HCT116 (cell line): ENCODE results near the gene TMEM61. TPM values are rescaled to one million over a fixed set of nuclear protein-coding genes. Genes with fewer than 3 reads are reported as not detected.
"Not testable (repeated sequence)": the region's sequence is repeated elsewhere in the genome, so short reads cannot be mapped to it uniquely, and the experiment has no call there.

ENCODE experiments used
- ATAC-seq: fragments of 200-7000 bp; cut with Tn5 transposase; 2 replicates; pipeline ENCODE4 v1.9.1; 2020; ENCODE audit warnings: mild to moderate bottlenecking, moderate library complexity
- BruUV-seq: library from RNA; stranded (reverse); fragments of 400-500 nt; replicated peaks from 2 replicates; lab custom pipeline; 2021; lab: Mats Ljungman, UMichigan
- CTCF ChIA-PET: fragments of 300-600 bp; sonication (Branson Sonifier 250); formaldehyde crosslinking; loops from one replicate; lab custom pipeline; 2021; ENCODE audit warnings: antibody characterized with exemption; lab: Charles Lee
- POLR2A ChIA-PET: fragments of 300-600, 350-600 bp; sonication (Branson Sonifier 250); formaldehyde crosslinking; loops from one replicate; lab custom pipeline; 2021; ENCODE audit warnings: antibody characterized with exemption; lab: Charles Lee
- RAD21 ChIA-PET, 2 experiments: fragments of 300-600 bp; sonication (Branson Sonifier 250); formaldehyde crosslinking; loops; one replicate each; lab custom pipeline; 2023; ENCODE audit warnings: low total read pairs in 2 of 2; ENCODE audit not compliant: uncharacterized antibody in 2 of 2, unreplicated experiment in 2 of 2, low non-redundant PET in 1 of 2; lab: Charles Lee
- DNase-seq: peaks from one replicate; pipeline ENCODE4 v3.0.0-alpha.2; 2010; ENCODE audit warnings: low read depth, low spot score
- H2AFZ ChIP-seq: fragments of 200-600 bp; shearing (Covaris generic), sonication (generic); 2 replicates; pipeline ENCODE4 v1.6.1; 2017; ENCODE audit warnings: low read depth, mixed run types, mixed read lengths, antibody characterized with exemption, low read length; ENCODE audit not compliant: poor library complexity, severe bottlenecking
- H3K27ac ChIP-seq: 2 replicates; pipeline ENCODE4 v1.5.1; 2012; ENCODE audit warnings: low read depth, low read length
- H3K27me3 ChIP-seq: fragments of 200-600 bp; sonication (generic); 2 replicates; pipeline ENCODE4 v1.6.1; 2016; ENCODE audit warnings: mixed run types, low read length, mixed read lengths; ENCODE audit not compliant: insufficient read depth
- H3K36me3 ChIP-seq, 2 experiments: fragments of 200-500 bp in 1 of 2; fragments of 200-600 bp in 1 of 2; sonication (Bioruptor generic) in 1 of 2; sonication (generic) in 1 of 2; 2 replicates each; pipeline versions ENCODE4 v1.5.1 to v1.6.1; 2014 to 2016; ENCODE audit warnings: low read length in 2 of 2, inconsistent platforms in 1 of 2, mixed read lengths in 1 of 2, mixed run types in 1 of 2; ENCODE audit not compliant: insufficient read depth in 2 of 2, control insufficient read depth in 1 of 2
- H3K4me1 ChIP-seq, 2 experiments: fragments of 200-600 bp in 1 of 2; sonication (generic) in 1 of 2; 2 replicates each; pipeline versions ENCODE4 v1.5.1 to v1.6.1; 2012 to 2017; ENCODE audit warnings: low read length in 2 of 2, inconsistent platforms in 1 of 2, mild to moderate bottlenecking in 1 of 2, mixed read lengths in 1 of 2, mixed run types in 1 of 2, moderate library complexity in 1 of 2; ENCODE audit not compliant: insufficient read depth in 2 of 2, control insufficient read depth in 1 of 2
- H3K4me2 ChIP-seq: fragments of 200-600 bp; sonication (generic); 2 replicates; pipeline ENCODE4 v1.6.1; 2017; ENCODE audit warnings: mixed run types, low read length, mixed read lengths
- H3K4me3 ChIP-seq, 2 experiments: fragments of 200-600 bp in 1 of 2; sonication (generic) in 1 of 2; replicated peaks in 1 of 2; 2 replicates each; pipeline ENCODE4 v1.5.1; 2011 to 2016; ENCODE audit warnings: low read length in 2 of 2, control low read depth in 1 of 2, low read depth in 1 of 2, mild to moderate bottlenecking in 1 of 2, mixed read lengths in 1 of 2, mixed run types in 1 of 2
- H3K79me2 ChIP-seq: fragments of 200-600 bp; sonication (generic); 2 replicates; pipeline ENCODE4 v1.6.1; 2017; ENCODE audit warnings: mild to moderate bottlenecking, mixed run types, low read length, moderate library complexity, mixed read lengths; ENCODE audit not compliant: insufficient read depth
- H3K9ac ChIP-seq: fragments of 200-600 bp; sonication (generic); 2 replicates; pipeline ENCODE4 v1.6.1; 2016; ENCODE audit warnings: low read length, mixed read lengths
- H3K9me2 ChIP-seq: fragments of 200-600 bp; sonication (generic), shearing (Covaris generic); 2 replicates; pipeline ENCODE4 v1.6.1; 2017; ENCODE audit warnings: mixed run types, mild to moderate bottlenecking, moderate library complexity; ENCODE audit not compliant: insufficient read depth
- H3K9me3 ChIP-seq, 2 experiments: fragments of 200-500 bp in 1 of 2; fragments of 200-600 bp in 1 of 2; sonication (Bioruptor generic) in 1 of 2; sonication (generic) in 1 of 2; 2 replicates each; pipeline ENCODE4 v1.6.1; 2014 to 2017; ENCODE audit warnings: low read length in 2 of 2, mixed read lengths in 2 of 2, inconsistent platforms in 1 of 2, low read depth in 1 of 2, mild to moderate bottlenecking in 1 of 2, mixed run types in 1 of 2, moderate library complexity in 1 of 2; ENCODE audit not compliant: control insufficient read depth in 1 of 2, insufficient read depth in 1 of 2
- H4K20me1 ChIP-seq: fragments of 200-600 bp; sonication (generic), shearing (Covaris generic); 2 replicates; pipeline ENCODE4 v1.6.1; 2017; ENCODE audit warnings: mixed run types, mild to moderate bottlenecking, moderate library complexity; ENCODE audit not compliant: insufficient read depth
- SIN3A ChIP-seq: IDR thresholded peaks from 2 replicates; pipeline ENCODE4 v1.6.1; 2012; ENCODE audit warnings: low read depth
- intact Hi-C: fragments of 100-400 bp; cut with micrococcal nuclease; formaldehyde crosslinking; loops from 2 replicates; pipeline ENCODE4 v1.10.0; 2022
- total RNA-seq: library from RNA; stranded (reverse); gene quantifications from one replicate; pipeline ENCODE4 v1.2.1, GENCODE V29; 2021; ENCODE audit not compliant: unreplicated experiment
- TF ChIP-seq, protein P1 (sequence below): IDR thresholded peaks from 2 replicates; pipeline ENCODE4 v1.6.1; 2012; ENCODE audit warnings: low read depth

TMEM61 gene
- total RNA-seq, 1 experiment from 2014 or later = 4.4 TPM

DNA sequence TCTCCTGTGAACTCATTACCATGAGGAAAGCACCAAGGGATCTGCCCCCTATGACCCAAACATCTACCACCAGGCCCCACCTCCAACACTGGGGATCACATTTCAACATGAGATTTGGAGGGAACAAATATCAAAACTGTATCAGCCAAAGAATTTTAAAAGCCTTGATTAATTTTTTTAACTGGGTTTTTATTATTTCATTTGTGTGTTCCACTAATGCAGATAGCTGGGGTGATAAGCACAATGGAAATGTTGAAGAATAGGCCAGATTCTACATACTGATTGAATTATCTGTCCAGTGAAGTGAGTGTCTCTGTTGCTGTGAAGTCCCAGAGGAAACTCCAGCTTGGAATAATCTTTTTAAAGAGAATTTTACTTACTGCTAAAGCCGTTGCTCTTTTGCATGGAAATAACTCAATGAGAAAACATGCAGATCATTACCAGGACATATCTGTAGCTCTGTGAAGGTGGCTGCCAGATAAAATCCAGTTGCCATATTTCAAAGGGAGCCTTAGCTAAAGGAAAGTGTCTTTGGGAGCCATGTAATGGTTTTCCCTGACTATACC is 49.1 kb upstream of the TMEM61 start:
- Histone ChIP-seq H4K20me1 (no peaks in the 10 kb centered on the region), H3K9ac (no peak overlapping the region), H3K79me2 (no peaks in the 10 kb centered on the region)
- TF ChIP-seq, protein P1, sequence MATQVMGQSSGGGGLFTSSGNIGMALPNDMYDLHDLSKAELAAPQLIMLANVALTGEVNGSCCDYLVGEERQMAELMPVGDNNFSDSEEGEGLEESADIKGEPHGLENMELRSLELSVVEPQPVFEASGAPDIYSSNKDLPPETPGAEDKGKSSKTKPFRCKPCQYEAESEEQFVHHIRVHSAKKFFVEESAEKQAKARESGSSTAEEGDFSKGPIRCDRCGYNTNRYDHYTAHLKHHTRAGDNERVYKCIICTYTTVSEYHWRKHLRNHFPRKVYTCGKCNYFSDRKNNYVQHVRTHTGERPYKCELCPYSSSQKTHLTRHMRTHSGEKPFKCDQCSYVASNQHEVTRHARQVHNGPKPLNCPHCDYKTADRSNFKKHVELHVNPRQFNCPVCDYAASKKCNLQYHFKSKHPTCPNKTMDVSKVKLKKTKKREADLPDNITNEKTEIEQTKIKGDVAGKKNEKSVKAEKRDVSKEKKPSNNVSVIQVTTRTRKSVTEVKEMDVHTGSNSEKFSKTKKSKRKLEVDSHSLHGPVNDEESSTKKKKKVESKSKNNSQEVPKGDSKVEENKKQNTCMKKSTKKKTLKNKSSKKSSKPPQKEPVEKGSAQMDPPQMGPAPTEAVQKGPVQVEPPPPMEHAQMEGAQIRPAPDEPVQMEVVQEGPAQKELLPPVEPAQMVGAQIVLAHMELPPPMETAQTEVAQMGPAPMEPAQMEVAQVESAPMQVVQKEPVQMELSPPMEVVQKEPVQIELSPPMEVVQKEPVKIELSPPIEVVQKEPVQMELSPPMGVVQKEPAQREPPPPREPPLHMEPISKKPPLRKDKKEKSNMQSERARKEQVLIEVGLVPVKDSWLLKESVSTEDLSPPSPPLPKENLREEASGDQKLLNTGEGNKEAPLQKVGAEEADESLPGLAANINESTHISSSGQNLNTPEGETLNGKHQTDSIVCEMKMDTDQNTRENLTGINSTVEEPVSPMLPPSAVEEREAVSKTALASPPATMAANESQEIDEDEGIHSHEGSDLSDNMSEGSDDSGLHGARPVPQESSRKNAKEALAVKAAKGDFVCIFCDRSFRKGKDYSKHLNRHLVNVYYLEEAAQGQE = no peak
- TF ChIP-seq SIN3A = no peak
- TF ChIP-seq, all 23 proteins: peak for 0
- RAD21 ChIA-PET = no interaction called here
- Histone ChIP-seq H3K27me3 (no peaks in the 10 kb centered on the region), H3K27ac (no peak overlapping the region), H3K4me3 (no peak overlapping the region), H3K9me3 (no peaks in the 10 kb centered on the region), H3K9me2 (no peaks in the 10 kb centered on the region; the same call in 1 of the 2 replicates), H2AFZ (no peak overlapping the region), H3K4me1 (0 out of 4 replicates have a peak, but pooled peaks cover 0 to 3% of the 10 kb centered on the region in 2 experiments), H3K4me2 (no peak overlapping the region), H3K36me3 (no peaks in the 10 kb centered on the region)
- no peak for DNase-seq
- ATAC-seq = no peak
- BruUV-seq = no TSS peak
- POLR2A ChIA-PET = no interaction called here
- intact Hi-C loops = no loop called here
- CTCF ChIA-PET = no interaction called here

DNA sequence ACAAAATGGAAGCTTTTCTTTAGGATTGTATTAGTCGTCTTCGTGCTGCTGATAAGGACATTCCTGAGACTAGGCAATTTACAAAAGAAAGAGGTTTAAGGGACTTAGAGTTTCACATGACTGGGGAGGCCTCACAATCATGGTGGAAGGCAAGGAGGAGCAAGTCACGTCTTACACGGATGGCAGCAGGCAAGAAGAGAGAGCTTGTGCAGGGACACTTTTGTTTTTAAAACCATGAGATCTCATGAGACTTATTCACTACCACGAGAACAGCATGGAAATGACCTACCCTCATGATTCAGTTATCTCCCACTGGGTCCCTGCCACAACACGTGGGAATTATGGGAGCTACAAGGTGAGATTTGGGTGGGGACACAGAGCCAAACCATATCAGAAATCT is 46.3 kb upstream of the TMEM61 start:
- BruUV-seq, H2AFZ ChIP-seq, H3K79me2 ChIP-seq, H3K9me3 ChIP-seq, H3K4me3 ChIP-seq, DNase-seq, H3K36me3 ChIP-seq, H3K27ac ChIP-seq, RAD21 ChIA-PET, CTCF ChIA-PET, intact Hi-C loops, ATAC-seq, POLR2A ChIA-PET, H3K9ac ChIP-seq, H4K20me1 ChIP-seq, H3K4me2 ChIP-seq, H3K27me3 ChIP-seq, H3K9me2 ChIP-seq, H3K4me1 ChIP-seq: not testable (repeated sequence)
